Activated CD4-positive, alpha-beta T cell treated with anti-CD3 and anti-CD28 coated beads, Interleukin-2, Interleukin-4, amounts not matched to agents 100 ng/mL and 50 ng/mL, durations not matched to agents 16 hours and 8 hours (primary cell): Measurements from ENCODE around the gene MARVELD3.
A peak's percentile ranks its signal among the peaks of the same experiment; 100 is the strongest.
"Not testable (repeated sequence)": the region's sequence is repeated elsewhere in the genome, so short reads cannot be mapped to it uniquely, and the experiment has no call there.

Source experiments
- DNase-seq: peaks from one replicate; pipeline ENCODE4 v3.0.0-alpha.2; 2020; ENCODE audit warnings: low spot score

MARVELD3 gene

GRCh38 chr16:71626018-71626857, at the start of gene MARVELD3:
MARVELD3 (plus strand) TSS chr16:71626184; CDS start chr16:71626230, 46 bp downstream.
- DNase-seq: no peak

- no peak for DNase-seq
These were observed 49.0 kb upstream of the MARVELD3 start, which contains the start of gene TAT for GRCh38 chr16:71576971-71577370. TAT (minus strand) TSS chr16:71577092; CDS start chr16:71576415, 677 bp downstream.

GRCh38 chr16:71582553-71582848, 43.5 kb upstream of the MARVELD3 start:
- DNase-seq: not testable (repeated sequence)

DNA sequence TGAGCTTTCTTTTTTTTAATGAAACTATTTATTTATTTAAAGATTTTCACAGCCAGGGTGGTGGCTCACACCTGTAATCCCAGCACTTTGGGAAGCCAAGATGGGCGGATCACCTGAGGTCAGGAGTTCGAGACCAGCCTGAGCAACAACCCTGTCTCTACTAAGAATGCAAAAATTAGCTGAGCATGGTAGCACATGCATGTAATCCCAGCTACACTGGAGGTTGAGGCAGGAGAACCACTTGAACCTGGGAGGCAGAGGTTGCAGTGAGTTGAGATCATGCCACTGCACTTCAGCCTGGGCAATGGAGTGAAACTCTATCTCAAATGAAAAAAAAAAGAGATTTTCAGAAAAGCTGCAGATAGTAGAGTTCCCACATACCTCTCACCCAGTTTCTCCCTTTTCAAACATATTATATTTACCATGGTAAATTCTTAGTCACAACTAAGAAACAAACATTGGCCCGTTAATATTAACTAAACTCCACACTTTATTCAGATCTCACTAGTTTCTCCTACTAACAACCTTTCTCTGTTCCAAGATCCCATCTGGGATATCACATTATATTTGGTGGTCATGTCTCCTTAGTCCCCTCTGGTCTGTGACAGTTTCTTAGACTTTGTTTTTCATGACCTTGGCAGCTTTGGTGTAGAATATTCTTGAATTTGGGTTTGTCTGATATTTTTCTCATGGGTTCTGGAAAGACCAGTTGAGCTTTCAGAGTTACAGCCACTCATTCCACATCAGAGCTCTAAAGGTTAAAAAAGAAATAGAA, 41.3 kb upstream of the MARVELD3 start:
- no peak for DNase-seq

GRCh38 chr16:71585318-71585703, 40.7 kb upstream of the MARVELD3 start:
- no peak for DNase-seq

DNA sequence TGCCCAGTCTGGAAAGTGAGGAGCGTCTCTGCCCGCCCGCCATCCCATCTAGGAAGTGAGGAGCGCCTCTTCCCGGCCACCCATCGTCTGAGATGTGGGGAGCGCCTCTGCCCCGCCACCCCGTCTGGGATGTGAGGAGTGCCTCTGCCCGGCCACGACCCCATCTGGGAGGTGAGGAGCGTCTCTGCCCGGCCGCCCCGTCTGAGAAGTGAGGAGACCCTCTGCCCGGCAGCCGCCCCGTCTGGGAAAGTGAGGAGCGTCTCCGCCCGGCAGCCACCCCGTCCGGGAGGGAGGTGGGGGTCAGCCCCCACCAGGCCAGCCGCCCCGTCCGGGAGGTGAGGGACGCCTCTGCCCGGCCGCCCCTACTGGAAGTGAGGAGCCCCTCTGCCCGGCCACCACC, 36.6 kb upstream of the MARVELD3 start:
- not testable (repeated sequence) for DNase-seq

DNA sequence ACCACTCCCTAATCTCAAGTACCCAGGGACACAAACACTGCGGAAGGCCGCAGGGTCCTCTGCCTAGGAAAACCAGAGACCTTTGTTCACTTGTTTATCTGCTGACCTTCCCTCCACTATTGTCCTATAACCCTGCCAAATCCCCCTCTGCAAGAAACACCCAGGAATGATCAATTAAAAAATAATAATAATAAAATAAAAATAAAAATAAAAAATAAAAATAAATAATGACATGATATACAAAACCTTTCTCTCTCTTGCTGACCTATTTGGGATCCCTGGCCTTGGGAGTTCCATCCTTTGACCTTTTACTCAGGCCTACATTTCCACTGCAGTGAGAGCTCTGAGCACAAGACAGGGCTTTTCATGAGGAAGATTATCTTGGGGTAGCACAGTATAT, 35.9 kb upstream of the MARVELD3 start:
- not testable (repeated sequence) for DNase-seq

DNA sequence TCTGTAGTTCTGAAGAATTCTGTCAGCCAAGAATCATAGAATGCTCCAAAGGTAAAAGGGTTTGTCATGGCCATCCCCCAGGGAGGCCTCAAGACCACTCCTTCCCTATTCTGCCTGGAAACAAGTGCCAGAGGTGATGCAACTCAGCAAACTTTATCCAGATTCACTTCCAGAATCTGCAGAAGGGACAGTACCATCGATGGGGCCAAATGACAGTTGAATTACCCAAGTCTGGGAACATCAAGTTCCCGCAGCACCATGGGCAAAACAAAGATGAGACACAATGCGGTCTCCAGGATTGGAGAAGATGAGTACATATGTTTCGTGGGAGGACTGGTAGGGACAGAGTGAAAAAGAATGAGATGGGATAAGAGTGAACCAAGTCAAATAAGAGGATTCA, 35.4 kb upstream of the MARVELD3 start:
- DNase-seq: no peak

DNA sequence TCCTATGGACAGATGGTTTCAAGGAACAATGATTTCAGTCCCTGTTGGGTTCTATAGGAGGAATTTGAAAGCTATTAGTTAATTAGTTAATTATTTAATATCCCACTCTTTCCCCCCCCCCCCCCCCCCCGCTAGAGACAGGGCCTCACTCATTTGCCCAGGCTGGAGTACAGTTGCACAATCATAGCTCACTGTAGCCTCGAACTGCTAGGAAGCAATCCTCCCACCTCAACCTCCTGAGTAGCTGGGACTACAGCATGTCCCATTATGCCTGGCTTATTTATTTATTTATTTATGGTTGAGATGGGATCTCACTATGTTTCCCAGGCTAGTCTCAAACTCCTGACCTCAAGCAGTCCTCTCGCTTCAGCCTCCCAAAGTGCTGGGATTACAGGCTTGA, 34.1 kb upstream of the MARVELD3 start:
- no peak for DNase-seq

DNA sequence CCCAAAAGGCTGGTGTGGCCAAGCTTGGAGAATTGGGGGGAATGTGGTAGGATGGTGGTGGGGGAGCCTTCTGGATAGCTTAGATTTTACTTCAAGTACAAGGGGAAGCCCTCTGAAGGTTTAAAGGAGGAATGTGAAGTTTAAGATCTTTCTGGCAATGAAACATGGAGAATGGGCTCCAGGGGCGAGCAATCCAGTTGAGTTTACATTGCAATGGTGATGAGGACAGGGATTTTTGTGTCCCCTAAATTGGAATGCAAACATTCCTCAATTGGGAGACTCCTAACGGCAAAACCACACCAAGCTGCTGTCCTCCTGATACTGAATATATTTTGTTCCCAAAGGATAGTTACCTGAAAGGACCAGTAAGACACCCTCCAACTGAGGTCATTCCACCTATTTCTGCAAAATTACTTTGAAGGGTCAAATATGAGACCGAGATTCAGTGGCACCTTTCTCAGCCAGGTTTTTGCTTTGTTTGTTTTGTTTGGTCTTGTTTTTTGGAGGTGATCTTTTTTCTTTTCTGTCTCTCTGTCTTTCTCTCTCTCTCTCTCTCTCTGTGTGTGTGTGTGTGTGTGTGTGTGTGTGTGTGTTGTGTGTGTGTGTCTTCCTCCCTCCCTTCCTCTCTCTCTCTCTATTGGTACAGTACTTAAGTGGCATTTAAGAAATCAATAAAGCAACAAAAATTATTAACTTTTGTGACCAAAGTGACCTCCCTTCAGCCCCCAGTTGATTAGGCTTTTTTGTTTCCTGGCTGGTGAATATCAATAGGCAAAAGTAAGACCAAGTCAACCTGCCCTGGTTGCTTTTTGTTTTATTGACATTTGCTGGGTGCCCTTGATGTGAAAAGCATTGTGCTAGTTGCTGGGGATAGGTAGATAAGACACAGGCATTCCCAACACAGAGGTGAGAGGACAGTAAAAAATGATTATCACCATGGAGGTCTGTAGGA, 32.7 kb upstream of the MARVELD3 start:
- DNase-seq: no peak

GRCh38 chr16:71594000-71594646, 31.9 kb upstream of the MARVELD3 start:
- DNase-seq: no peak

- DNase-seq: not testable (repeated sequence)
These were observed 30.6 kb upstream of the MARVELD3 start for GRCh38 chr16:71595340-71595826.

DNA sequence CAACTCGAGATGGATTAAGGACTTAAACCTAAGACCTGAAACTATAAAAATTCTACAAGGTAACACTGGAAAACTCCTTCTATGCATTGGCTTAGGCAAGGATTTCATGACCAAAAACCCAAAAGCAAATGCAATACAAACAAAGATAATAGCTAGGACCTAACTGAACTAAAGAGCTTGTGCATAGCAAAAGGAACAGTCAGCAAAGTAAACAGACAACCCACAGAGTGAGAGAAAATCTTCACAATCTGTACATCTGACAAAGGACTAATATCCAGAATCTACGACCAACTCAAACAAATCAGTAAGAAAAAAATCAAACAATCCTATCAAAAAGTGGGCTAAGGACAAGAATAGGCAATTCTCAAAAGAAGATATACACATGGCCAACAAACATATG, 27.6 kb upstream of the MARVELD3 start:
- DNase-seq: not testable (repeated sequence)

DNA sequence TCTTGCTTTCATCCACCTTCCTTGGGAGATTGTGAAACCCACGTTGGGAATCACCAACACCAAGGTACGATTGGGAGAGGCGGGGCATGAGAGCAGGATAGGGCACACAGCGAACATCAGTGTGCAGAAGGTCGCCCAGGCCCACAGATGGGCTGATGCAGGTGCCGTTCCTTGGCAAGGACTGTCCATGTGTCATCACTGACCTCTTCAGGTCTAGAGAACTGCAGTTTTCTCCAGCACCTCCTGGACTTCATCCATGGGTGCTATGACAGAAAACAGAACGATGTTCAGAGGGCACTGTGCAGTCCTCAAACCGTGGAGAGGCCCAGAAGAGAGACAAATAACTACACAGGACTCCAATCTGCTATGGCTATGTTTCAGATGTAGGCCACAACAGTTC, 25.2 kb upstream of the MARVELD3 start:
- DNase-seq: no peak

- DNase-seq: no peak
These were observed 16.9 kb upstream of the MARVELD3 start for GRCh38 chr16:71609066-71609465.

DNA sequence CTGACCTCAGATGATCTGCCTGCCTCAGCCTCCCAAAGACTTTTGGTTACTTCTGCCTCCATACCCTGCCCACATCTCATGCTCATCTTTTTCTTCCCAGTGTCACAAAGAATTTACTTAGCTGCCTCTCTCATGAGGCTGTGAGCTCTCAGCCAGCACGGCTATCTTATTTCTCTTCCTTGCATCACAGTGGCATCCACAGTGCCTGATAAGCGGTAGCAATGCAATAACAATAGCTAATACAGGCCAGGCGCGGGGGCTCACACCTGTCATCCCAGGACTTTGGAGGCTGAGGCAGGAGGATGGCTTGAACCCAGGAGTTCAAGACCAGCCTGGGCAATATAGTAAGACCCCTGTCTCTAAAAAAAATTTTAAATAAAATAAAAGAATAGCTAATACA, 15.5 kb upstream of the MARVELD3 start:
- DNase-seq: no peak

DNA sequence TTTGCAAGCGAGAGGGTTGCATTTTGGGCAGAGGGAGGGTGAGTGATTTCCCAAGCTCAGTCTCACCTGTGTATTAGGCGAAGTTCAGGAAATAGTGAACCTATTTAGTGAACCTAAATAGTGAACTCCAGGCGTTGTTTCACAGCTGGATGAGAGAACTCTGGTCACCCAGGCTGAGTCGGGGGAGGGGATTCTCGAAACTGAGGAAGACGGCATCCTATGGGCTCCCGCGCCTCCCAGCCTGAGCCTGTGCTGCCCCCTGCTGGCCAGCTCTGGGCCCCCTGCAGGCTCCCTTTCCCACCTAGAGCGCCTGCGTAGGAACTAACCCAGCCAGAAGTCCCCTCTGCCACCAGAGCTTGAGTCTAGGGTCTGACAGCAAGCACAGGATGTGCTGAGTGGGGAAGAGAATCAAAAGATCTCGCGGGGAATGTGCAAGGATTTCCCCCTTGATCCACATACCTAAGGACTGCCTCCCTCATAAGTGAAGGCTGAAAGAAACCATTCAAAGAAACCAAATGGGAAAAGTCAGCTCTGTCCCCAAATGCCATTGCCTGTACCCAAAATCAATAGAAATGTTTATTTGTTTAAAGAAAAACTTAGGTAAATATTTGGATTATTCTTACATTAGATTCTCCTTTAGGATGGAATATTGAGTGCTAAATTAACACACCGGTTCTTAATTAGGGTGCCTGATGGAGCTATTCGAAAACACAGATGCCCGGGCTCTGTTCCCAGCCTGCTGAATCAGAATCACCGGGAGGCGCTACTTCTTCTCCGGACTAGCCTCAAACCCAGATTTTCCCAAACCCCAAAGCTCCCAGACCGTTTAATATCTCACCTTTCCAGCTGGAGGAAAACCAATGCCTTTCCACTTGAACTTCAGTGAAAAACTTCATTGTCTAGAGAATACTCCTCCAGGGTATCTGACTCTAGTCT, 14.8 kb upstream of the MARVELD3 start:
- DNase-seq: peak; percentile 80

DNA sequence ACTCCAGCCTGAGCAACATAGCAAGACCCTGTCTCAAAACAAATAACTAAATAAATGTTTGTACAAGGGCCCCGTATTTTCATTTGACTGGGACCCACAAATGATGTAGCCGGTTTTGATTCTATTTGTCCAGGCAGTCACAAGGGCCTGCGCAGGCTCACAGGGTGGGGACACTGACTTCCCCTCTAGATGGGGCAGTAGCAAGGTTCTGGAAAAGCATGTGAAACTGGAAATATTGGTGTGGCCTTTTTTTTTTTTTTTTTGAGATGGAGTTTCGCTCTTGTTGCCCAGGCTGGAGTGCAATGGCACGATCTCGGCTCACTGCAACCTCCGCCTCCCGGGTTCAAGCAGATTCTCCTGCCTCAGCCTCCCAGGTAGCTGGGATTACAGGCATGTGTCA, 11.0 kb upstream of the MARVELD3 start:
- DNase-seq: not testable (repeated sequence)

DNA sequence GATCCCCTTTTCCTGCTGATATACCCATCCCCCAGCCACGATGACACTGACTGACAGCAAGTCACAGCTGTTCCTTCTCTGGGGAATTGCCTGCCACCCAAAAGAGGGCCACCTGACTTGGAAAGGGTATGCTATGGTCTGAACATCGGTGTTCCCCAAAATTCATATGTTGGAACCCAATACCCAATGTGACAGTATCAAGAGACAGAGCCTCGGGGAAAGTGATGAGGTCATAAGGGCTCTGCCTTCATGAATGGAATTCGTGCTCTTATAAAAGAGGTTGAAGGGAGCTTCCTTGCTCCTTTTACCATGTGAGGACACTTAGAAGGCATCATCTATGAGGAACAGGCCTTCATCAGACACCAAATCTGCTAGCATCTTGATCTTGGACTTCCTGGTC, 7.6 kb upstream of the MARVELD3 start:
- DNase-seq: no peak

GRCh38 chr16:71622088-71622487, 3.9 kb upstream of the MARVELD3 start:
- DNase-seq: peak; percentile 43
